Kidney (tissue), 14 donors: ENCODE data around the gene ARHGAP27. TPM values are rescaled to one million over a fixed set of nuclear protein-coding genes. Genes with fewer than 3 reads are reported as not detected.

ENCODE experiments used
- DNase-seq, 5 donors: peaks; one replicate each; pipeline ENCODE4 v3.0.0-alpha.2; 2013 to 2020
- FAIRE-seq: peaks from 2 replicates; lab custom pipeline; 2012; peaks lifted over from hg19 to GRCh38; lab: Jason Lieb, UNC
- H3K27ac ChIP-seq, 2 donors: one replicate each; pipeline ENCODE4 v1.7.0; 2013; ENCODE audit warnings: low read depth in 2 of 2, low read length in 2 of 2, inconsistent platforms in 1 of 2
- H3K27me3 ChIP-seq: one replicate; pipeline ENCODE4 v1.7.1; 2013; ENCODE audit warnings: low read length, inconsistent platforms; ENCODE audit not compliant: control insufficient read depth, insufficient read depth
- H3K36me3 ChIP-seq, 3 donors: one replicate each; pipeline versions ENCODE4 v1.7.0 to v1.7.1; 2013; ENCODE audit warnings: low read length in 3 of 3, control low read depth in 1 of 3, inconsistent platforms in 1 of 3; ENCODE audit not compliant: insufficient read depth in 3 of 3, control insufficient read depth in 2 of 3
- H3K4me1 ChIP-seq, 3 donors: one replicate each; pipeline versions ENCODE4 v1.7.0 to v1.7.1; 2013; ENCODE audit warnings: low read length in 3 of 3, inconsistent platforms in 1 of 3, low read depth in 1 of 3; ENCODE audit not compliant: control insufficient read depth in 2 of 3, insufficient read depth in 2 of 3
- H3K4me3 ChIP-seq, 3 donors: one replicate each; pipeline versions ENCODE4 v1.7.0 to v1.8.1; 2013; ENCODE audit warnings: low read length in 3 of 3, control low read depth in 1 of 3, inconsistent platforms in 1 of 3
- H3K9ac ChIP-seq, 3 donors: one replicate each; pipeline versions ENCODE4 v1.7.0 to v1.7.1; 2013; ENCODE audit warnings: low read length in 3 of 3, control low read depth in 1 of 3, inconsistent platforms in 1 of 3
- H3K9me3 ChIP-seq, 3 donors: one replicate each; pipeline versions ENCODE4 v1.7.0 to v1.7.1; 2013; ENCODE audit warnings: low read length in 3 of 3, control low read depth in 1 of 3, inconsistent platforms in 1 of 3; ENCODE audit not compliant: control insufficient read depth in 2 of 3, insufficient read depth in 1 of 3
- intact Hi-C: fragments of 100-400 bp; cut with DNase I; formaldehyde crosslinking; loops from one replicate; pipeline ENCODE4 v1.11.1; 2022
- polyA plus RNA-seq: library from polyadenylated mRNA; stranded (reverse); fragments of 350-450 nt; fragmentation: Illumina TruSeq; extraction: RNeasy Lipid Tissue Mini Kit (QIAGEN cat#74804); gene quantifications from one replicate; pipeline ENCODE4 v1.2.3, GENCODE V29; 2014; ENCODE audit warnings: low read depth, low replicate concordance; ENCODE audit not compliant: insufficient read depth
- total RNA-seq: library from RNA; stranded (reverse); fragmentation: NEBNext Ultra II Directional; extraction: Animal tissue kit (Norgen Biotek cat#: 25700); gene quantifications from one replicate; pipeline ENCODE4 v1.2.1, GENCODE V29; 2021
- TF ChIP-seq, protein P1 (sequence below): IDR thresholded peaks from 3 replicates; pipeline ENCODE4 v1.5.1; 2012; ENCODE audit warnings: mild to moderate bottlenecking, moderate library complexity, borderline replicate concordance; ENCODE audit not compliant: insufficient read depth; ENCODE audit errors: extremely low read depth
- donor health status: control.
- donor health status: control.
- donor health status: control.
- donor health status: control.
- donor health status: control.
- donor health status: DM: yes; HTN: yes; CAD: no.
- donor health status: Normal renal cell carcinoma (clear cell type).

The ARHGAP27 gene
- total and polyA plus RNA-seq, 2 donors from 2014 or later = 13.3 to 57.2 TPM

DNA sequence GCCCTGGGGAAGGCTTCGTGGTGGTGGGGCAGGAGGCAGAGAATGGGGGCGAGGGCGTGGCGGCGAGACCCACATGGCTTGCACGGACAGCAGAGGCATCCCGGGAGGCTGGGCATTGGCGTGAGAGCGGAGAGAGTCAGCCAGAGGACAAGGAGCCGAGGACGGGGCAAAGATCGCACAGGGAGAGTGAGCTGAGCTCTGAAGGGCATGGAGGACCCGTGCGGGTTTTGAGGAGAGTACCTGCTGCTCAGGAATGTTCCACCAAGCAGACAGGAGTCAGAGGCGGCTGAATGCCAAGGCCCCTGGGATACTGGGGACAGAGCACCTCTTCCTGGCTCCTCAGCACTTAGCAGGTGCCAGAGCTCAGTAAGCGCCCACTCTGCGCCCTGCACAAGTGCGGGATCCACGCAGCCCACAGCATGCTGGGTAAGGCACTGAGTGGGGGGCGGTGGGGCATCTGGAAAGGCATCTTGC, 47.8 kb downstream of the ARHGAP27 start:
- Histone ChIP-seq H3K27ac (no peak overlapping the region), H3K9me3 (no peaks in the 10 kb centered on the region), H3K27me3 (no peaks in the 10 kb centered on the region), H3K9ac (no peak overlapping the region), H3K4me1 (peaks cover 0 to 3% (median 0%) of the 10 kb centered on the region in 3 donors), H3K36me3 (no peaks in the 10 kb centered on the region), H3K4me3 (no peak overlapping the region)
- intact Hi-C loops = loop anchor here (5.0 to 10.0 kb wide), 2 partner anchors 103 to 160 kb away; partner anchors contain the start of gene FMNL1
- TF ChIP-seq, protein P1, sequence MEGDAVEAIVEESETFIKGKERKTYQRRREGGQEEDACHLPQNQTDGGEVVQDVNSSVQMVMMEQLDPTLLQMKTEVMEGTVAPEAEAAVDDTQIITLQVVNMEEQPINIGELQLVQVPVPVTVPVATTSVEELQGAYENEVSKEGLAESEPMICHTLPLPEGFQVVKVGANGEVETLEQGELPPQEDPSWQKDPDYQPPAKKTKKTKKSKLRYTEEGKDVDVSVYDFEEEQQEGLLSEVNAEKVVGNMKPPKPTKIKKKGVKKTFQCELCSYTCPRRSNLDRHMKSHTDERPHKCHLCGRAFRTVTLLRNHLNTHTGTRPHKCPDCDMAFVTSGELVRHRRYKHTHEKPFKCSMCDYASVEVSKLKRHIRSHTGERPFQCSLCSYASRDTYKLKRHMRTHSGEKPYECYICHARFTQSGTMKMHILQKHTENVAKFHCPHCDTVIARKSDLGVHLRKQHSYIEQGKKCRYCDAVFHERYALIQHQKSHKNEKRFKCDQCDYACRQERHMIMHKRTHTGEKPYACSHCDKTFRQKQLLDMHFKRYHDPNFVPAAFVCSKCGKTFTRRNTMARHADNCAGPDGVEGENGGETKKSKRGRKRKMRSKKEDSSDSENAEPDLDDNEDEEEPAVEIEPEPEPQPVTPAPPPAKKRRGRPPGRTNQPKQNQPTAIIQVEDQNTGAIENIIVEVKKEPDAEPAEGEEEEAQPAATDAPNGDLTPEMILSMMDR = no peak
- FAIRE-seq = no peak
- no peak for DNase-seq

- H3K4me3 ChIP-seq = no peak overlapping the region
- H3K4me1 ChIP-seq = peaks cover 0 to 3% (median 0%) of the 10 kb centered on the region in 3 donors
- FAIRE-seq (no peak), DNase-seq (no peak)
- no peaks in the 10 kb centered on the region for H3K27me3 ChIP-seq
- H3K36me3 ChIP-seq = no peaks in the 10 kb centered on the region
- no peak overlapping the region for H3K9ac ChIP-seq
- no peak overlapping the region for H3K27ac ChIP-seq
- TF ChIP-seq, protein P1 = no peak
- no peaks in the 10 kb centered on the region for H3K9me3 ChIP-seq
- intact Hi-C loops = loop anchor here (10.0 kb wide), 1 partner anchor 159 kb away; the partner anchor contains the start of gene FMNL1
Measured at GRCh38 chr17:45384047-45384788, 48.5 kb downstream of the ARHGAP27 start.

- Histone ChIP-seq H3K27ac (no peak overlapping the region), H3K4me3 (no peak overlapping the region), H3K36me3 (no peaks in the 10 kb centered on the region), H3K9me3 (no peaks in the 10 kb centered on the region), H3K4me1 (peaks cover 0 to 3% (median 0%) of the 10 kb centered on the region in 3 donors), H3K27me3 (no peaks in the 10 kb centered on the region), H3K9ac (no peak overlapping the region)
- intact Hi-C loops = loop anchor here (10.0 kb wide), 1 partner anchor 158 kb away; the partner anchor contains the start of gene FMNL1
- TF ChIP-seq, protein P1 = no peak
- FAIRE-seq (no peak), DNase-seq (no peak)
Measured at GRCh38 chr17:45383003-45383402, 49.7 kb downstream of the ARHGAP27 start.
